K562 (cell line): ENCODE data around the gene KRT72. TPM values are rescaled to one million over a fixed set of nuclear protein-coding genes. Genes with fewer than 3 reads are reported as not detected.

ENCODE experiments used
- NELFE ChIP-seq: IDR thresholded peaks from 2 replicates; pipeline ENCODE4 v1.6.1; 2011; ENCODE audit warnings: mild to moderate bottlenecking; ENCODE audit not compliant: insufficient read depth, insufficient read length
- RBFOX2 ChIP-seq: fragments of 200-400 bp; formaldehyde crosslinking; IDR thresholded peaks from 2 replicates; pipeline ENCODE4 v1.6.1; 2017; ENCODE audit warnings: low read depth, mild to moderate bottlenecking, low read length, moderate library complexity
- RREB1 ChIP-seq: fragments of 250-450 bp; sonication (Bioruptor Pico); IDR thresholded peaks from 2 replicates; pipeline ENCODE4 v1.4.0; 2020
- SMARCE1 ChIP-seq: fragments of 450-650 bp; IDR thresholded peaks from 2 replicates; pipeline ENCODE4 v1.7.1; 2016; ENCODE audit warnings: mild to moderate bottlenecking
- ZBTB7A ChIP-seq: IDR thresholded peaks from 2 replicates; pipeline ENCODE4 v1.6.1; 2011; ENCODE audit warnings: low read depth, mild to moderate bottlenecking, low read length, moderate library complexity, borderline replicate concordance; ENCODE audit not compliant: control insufficient read depth
- ZHX1 ChIP-seq: fragments of 150-350 bp; conservative IDR thresholded peaks from 2 replicates; pipeline ENCODE4 v1.6.1; 2014; ENCODE audit warnings: low read length
- ZNF263 ChIP-seq: sonication (generic); formaldehyde crosslinking; IDR thresholded peaks from 2 replicates; pipeline ENCODE4 v1.8.0; 2022; ENCODE audit warnings: mild to moderate bottlenecking, missing genetic modification reagents, borderline replicate concordance
- ZNF639 ChIP-seq, 2 experiments: fragments of 200-800 bp in 1 of 2; sonication (Bioruptor generic) in 1 of 2; sonication (generic) in 1 of 2; formaldehyde crosslinking in 1 of 2; IDR thresholded peaks in 1 of 2; conservative IDR thresholded peaks in 1 of 2; 2 replicates each; pipeline versions ENCODE4 v1.5.0 to v1.6.1; 2016 to 2020; ENCODE audit warnings: missing compliant biosample characterization in 1 of 2, missing genetic modification characterization in 1 of 2, missing genetic modification reagents in 1 of 2
- polyA plus RNA-seq, 8 experiments: library from polyadenylated mRNA; depleted of rRNA in 4 of 8; stranded (reverse) in 5 of 8; unstranded in 3 of 8; fragments of >200 nt; fragmentation: Nextera tagmentation in 2 of 8; fragmentation: Illumina TruSeq in 1 of 8; extraction: Ambion mirVana in 2 of 8; extraction: Trizol in 1 of 8; gene quantifications; 2 replicates each; pipeline versions ENCODE4 v1.2.1 to v1.2.3, GENCODE V29; 2011 to 2014; ENCODE audit warnings: inconsistent platforms in 1 of 8, missing spikeins in 1 of 8
- total RNA-seq, 7 experiments: library from RNA; depleted of rRNA in 6 of 7; stranded (reverse); fragments of >200 nt in 6 of 7; fragmentation: Illumina TruSeq in 2 of 7; extraction: Trizol in 2 of 7; gene quantifications; 2 replicates each; pipeline versions ENCODE4 v1.2.1 to v1.2.3, GENCODE V29; 2011 to 2021; ENCODE audit warnings: low replicate concordance in 1 of 7

Gene KRT72
- total and polyA plus RNA-seq, 9 of the 15 experiments (the other 6 are each of a cell fraction or from before 2014, with no cell fraction given), result not detected

- TF ChIP-seq RREB1 (CRISPR knock-in tag) (peak; percentile 54; the same call in 1 of the 2 replicates), ZBTB7A (no peak), RBFOX2 (no peak), ZNF263 (CRISPR knock-in tag) (no peak), SMARCE1 (no peak), NELFE (no peak), ZHX1 (no peak), ZNF639 (CRISPR knock-in tag; conservative IDR thresholded peaks at IDR 0.05 in 1 of 2, IDR thresholded peaks at IDR 0.05 in 1 of 2) (0 out of 4 replicates have a peak, but pooled peaks of 1 of the 2 experiments have one; percentile 38)
Measured at GRCh38 chr12:52645982-52646381, 44.7 kb upstream of the KRT72 start (continued).
